C4-2B (cell line): ENCODE results near the gene RNLS.

Experiments
- ZFX ChIP-seq: fragments of 450-650 bp; IDR thresholded peaks from 2 replicates; pipeline ENCODE4 v1.6.1; 2017
- TF ChIP-seq, protein P1 (sequence below): fragments of 450-650 bp; conservative IDR thresholded peaks from 2 replicates; pipeline ENCODE4 v1.5.1; 2017; ENCODE audit warnings: mild to moderate bottlenecking

DNA sequence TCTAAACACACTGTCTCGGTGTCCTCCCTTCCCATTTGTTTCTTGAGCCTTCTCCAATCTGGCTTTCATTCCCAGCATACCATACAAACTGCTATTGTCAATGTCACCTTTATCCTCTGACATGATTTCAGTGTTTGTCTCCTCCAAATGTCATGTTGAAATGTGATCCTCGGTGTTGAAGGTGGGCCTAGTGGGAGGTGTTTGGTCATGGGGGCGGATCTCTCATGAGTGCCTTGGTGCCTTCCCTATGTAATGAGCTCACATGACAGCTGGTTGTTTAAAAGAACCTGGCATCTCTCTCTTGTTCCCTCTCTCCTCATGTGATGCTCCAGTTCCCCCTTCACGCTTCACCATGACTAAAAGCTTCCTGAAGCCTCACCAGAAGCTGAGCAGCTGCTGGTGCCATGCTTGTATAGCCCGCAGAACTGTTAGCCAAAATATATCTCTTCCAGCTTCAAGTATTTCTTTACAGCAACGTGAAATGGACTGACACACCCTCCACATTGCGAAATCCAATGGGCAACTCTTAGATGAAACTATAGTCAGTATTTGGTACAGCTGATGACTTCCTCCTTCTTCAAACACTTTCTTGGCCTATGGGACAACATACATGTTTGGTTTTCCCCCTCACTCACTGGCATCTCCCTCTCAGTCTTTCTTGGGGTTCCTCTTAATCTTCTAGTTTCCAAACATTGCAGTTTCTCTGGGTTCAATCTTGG, 27.8 kb downstream of the RNLS start:
- TF ChIP-seq, protein P1, sequence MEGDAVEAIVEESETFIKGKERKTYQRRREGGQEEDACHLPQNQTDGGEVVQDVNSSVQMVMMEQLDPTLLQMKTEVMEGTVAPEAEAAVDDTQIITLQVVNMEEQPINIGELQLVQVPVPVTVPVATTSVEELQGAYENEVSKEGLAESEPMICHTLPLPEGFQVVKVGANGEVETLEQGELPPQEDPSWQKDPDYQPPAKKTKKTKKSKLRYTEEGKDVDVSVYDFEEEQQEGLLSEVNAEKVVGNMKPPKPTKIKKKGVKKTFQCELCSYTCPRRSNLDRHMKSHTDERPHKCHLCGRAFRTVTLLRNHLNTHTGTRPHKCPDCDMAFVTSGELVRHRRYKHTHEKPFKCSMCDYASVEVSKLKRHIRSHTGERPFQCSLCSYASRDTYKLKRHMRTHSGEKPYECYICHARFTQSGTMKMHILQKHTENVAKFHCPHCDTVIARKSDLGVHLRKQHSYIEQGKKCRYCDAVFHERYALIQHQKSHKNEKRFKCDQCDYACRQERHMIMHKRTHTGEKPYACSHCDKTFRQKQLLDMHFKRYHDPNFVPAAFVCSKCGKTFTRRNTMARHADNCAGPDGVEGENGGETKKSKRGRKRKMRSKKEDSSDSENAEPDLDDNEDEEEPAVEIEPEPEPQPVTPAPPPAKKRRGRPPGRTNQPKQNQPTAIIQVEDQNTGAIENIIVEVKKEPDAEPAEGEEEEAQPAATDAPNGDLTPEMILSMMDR = no peak
- TF ChIP-seq ZFX = no peak
